Panc1 (cell line): ENCODE results near the gene ZSCAN18. TPM values are rescaled to one million over a fixed set of nuclear protein-coding genes. Genes with fewer than 3 reads are reported as not detected.

Source experiments
- ATAC-seq: fragments of 200-7000 bp; cut with Tn5 transposase; 2 replicates; pipeline ENCODE4 v1.9.1; 2020; ENCODE audit warnings: mild to moderate bottlenecking, moderate library complexity
- BruUV-seq: library from RNA; stranded (reverse); fragments of 400-500 nt; replicated peaks from 2 replicates; lab custom pipeline; 2021; lab: Mats Ljungman, UMichigan
- CTCF ChIA-PET: fragments of 300-600 bp; sonication (Branson Sonifier 250); formaldehyde crosslinking; loops from one replicate; lab custom pipeline; 2022; ENCODE audit warnings: antibody characterized with exemption; lab: Charles Lee
- POLR2A ChIA-PET: fragments of 300-600 bp; sonication (Branson Sonifier 250); formaldehyde crosslinking; loops from one replicate; lab custom pipeline; 2022; ENCODE audit warnings: antibody characterized with exemption; lab: Charles Lee
- DNase-seq: peaks from one replicate; pipeline ENCODE4 v3.0.0-alpha.2; 2010; ENCODE audit warnings: low read depth, low spot score
- H3K27ac ChIP-seq: 2 replicates; pipeline ENCODE4 v1.5.1; 2011; ENCODE audit warnings: mild to moderate bottlenecking, low read length, inconsistent platforms
- H3K27me3 ChIP-seq: fragments of 200-500 bp; sonication (Bioruptor generic); 2 replicates; pipeline ENCODE4 v1.6.0; 2014; ENCODE audit warnings: low read length, inconsistent platforms; ENCODE audit not compliant: control insufficient read depth, insufficient read depth
- H3K36me3 ChIP-seq: fragments of 200-500 bp; sonication (Bioruptor generic); 2 replicates; pipeline ENCODE4 v1.5.1; 2014; ENCODE audit warnings: inconsistent platforms, mild to moderate bottlenecking, low read length, moderate library complexity; ENCODE audit not compliant: control insufficient read depth, insufficient read depth
- H3K4me1 ChIP-seq: 2 replicates; pipeline ENCODE4 v1.5.1; 2011; ENCODE audit warnings: inconsistent platforms, mild to moderate bottlenecking, low read length, moderate library complexity; ENCODE audit not compliant: control insufficient read depth, insufficient read depth
- H3K4me3 ChIP-seq, 2 experiments: 2 replicates each; pipeline ENCODE4 v1.5.1; 2011 to 2012; ENCODE audit warnings: low read depth in 2 of 2, low read length in 2 of 2, mild to moderate bottlenecking in 2 of 2, inconsistent platforms in 1 of 2, moderate library complexity in 1 of 2
- H3K9me3 ChIP-seq: fragments of 200-500 bp; sonication (Bioruptor generic); 2 replicates; pipeline ENCODE4 v1.5.1; 2014; ENCODE audit warnings: low read depth, mild to moderate bottlenecking, inconsistent platforms, low read length, moderate library complexity; ENCODE audit not compliant: control insufficient read depth, insufficient read depth
- CTCF ChIP-seq: fragments of 450-650 bp; IDR thresholded peaks from 2 replicates; pipeline ENCODE4 v1.5.1; 2017; ENCODE audit warnings: mild to moderate bottlenecking
- POLR2AphosphoS5 ChIP-seq: IDR thresholded peaks from 2 replicates; pipeline ENCODE4 v1.6.1; 2012; ENCODE audit warnings: mild to moderate bottlenecking, low read depth, low read length, moderate library complexity
- REST ChIP-seq, 2 experiments: IDR thresholded peaks; 2 replicates each; pipeline ENCODE4 v1.6.1; 2011 to 2012; ENCODE audit warnings: low read depth in 2 of 2, control low read depth in 1 of 2, low read length in 1 of 2, mild to moderate bottlenecking in 1 of 2, moderate library complexity in 1 of 2; ENCODE audit not compliant: insufficient read depth in 1 of 2
- SIN3A ChIP-seq: IDR thresholded peaks from 2 replicates; pipeline ENCODE4 v1.6.1; 2012; ENCODE audit warnings: low read depth, mild to moderate bottlenecking, low read length, moderate library complexity, borderline replicate concordance; ENCODE audit not compliant: insufficient read depth
- TCF7L2 ChIP-seq: IDR thresholded peaks from 2 replicates; pipeline ENCODE4 v1.6.1; 2011; ENCODE audit warnings: mild to moderate bottlenecking, low read depth, low read length, inconsistent platforms
- in situ Hi-C: cut with HindIII; loops from 2 replicates; pipeline ENCODE4 v1.10.0; 2016; ENCODE audit warnings: low sequenced_read_pairs, low pct_unique_long_range_greater_than_20kb
- intact Hi-C: fragments of 100-400 bp; cut with micrococcal nuclease; formaldehyde crosslinking; loops from one replicate; pipeline ENCODE4 v1.10.0; 2022; ENCODE audit not compliant: unreplicated experiment
- total RNA-seq: library from RNA; stranded (reverse); gene quantifications from one replicate; pipeline ENCODE4 v1.2.1, GENCODE V29; 2021; ENCODE audit not compliant: unreplicated experiment

ZSCAN18 gene
- total RNA-seq, 1 experiment from 2014 or later, result not detected

GRCh38 chr19:58083021-58083420, 15.0 kb downstream of the ZSCAN18 start:
- in situ Hi-C loops (no loop called here), intact Hi-C loops (no loop called here)
- Histone ChIP-seq H3K27me3 (no peaks in the 10 kb centered on the region), H3K4me3 (no peak overlapping the region), H3K36me3 (no peaks in the 10 kb centered on the region), H3K4me1 (no peaks in the 10 kb centered on the region), H3K9me3 (peaks cover 7% of the 10 kb centered on the region; the same call in 1 of the 2 replicates), H3K27ac (no peak overlapping the region)
- DNase-seq (no peak), ATAC-seq (no peak)
- CTCF ChIA-PET, result no interaction called here
- POLR2A ChIA-PET, result no interaction called here
- no TSS peak for BruUV-seq
- no peak for TF ChIP-seq CTCF
- no peak for TF ChIP-seq TCF7L2
- TF ChIP-seq POLR2AphosphoS5, result no peak
- TF ChIP-seq REST (IDR thresholded peaks at IDR 0.05; ENCODE audit: insufficient read depth in 1 of 2, low read depth in 2 of 2, low read length in 1 of 2), result no peak
- no peak for TF ChIP-seq SIN3A

GRCh38 chr19:58079792-58080191, 18.2 kb downstream of the ZSCAN18 start:
- intact Hi-C loops (no loop called here), in situ Hi-C loops (no loop called here)
- no peak for TF ChIP-seq TCF7L2
- no peak for TF ChIP-seq CTCF
- TF ChIP-seq POLR2AphosphoS5, result no peak
- TF ChIP-seq REST (IDR thresholded peaks at IDR 0.05; ENCODE audit: insufficient read depth in 1 of 2, low read depth in 2 of 2, low read length in 1 of 2), result no peak
- no peak for TF ChIP-seq SIN3A
- no peaks in the 10 kb centered on the region for H3K36me3 ChIP-seq
- H3K27me3 ChIP-seq, result no peaks in the 10 kb centered on the region
- ATAC-seq, result no peak
- H3K4me3 ChIP-seq, result no peak overlapping the region
- no TSS peak for BruUV-seq
- CTCF ChIA-PET, result no interaction called here
- no peak for DNase-seq
- peaks cover 5% of the 10 kb centered on the region; the same call in 1 of the 2 replicates for H3K9me3 ChIP-seq
- H3K4me1 ChIP-seq, result no peaks in the 10 kb centered on the region
- no peak overlapping the region for H3K27ac ChIP-seq
- POLR2A ChIA-PET, result no interaction called here
